PFSK-1 (cell line): ENCODE data around the gene RGN.

Experiments
- FOXP2 ChIP-seq: optimal IDR thresholded peaks from 2 replicates; pipeline ENCODE3; 2011; ENCODE audit warnings: borderline replicate concordance, control low read depth, inconsistent platforms; ENCODE audit not compliant: insufficient read depth; ENCODE audit errors: extremely low read length, extremely low read depth
- POLR2AphosphoS5 ChIP-seq: IDR thresholded peaks from 2 replicates; pipeline ENCODE4 v1.6.1; 2012; ENCODE audit warnings: low read depth, mild to moderate bottlenecking, control low read depth, low read length, moderate library complexity
- REST ChIP-seq, 2 experiments: IDR thresholded peaks; 2 replicates each; pipeline versions ENCODE4 v1.6.1 to v1.8.0; 2011 to 2012; ENCODE audit warnings: low read depth in 2 of 2, low read length in 2 of 2, control low read depth in 1 of 2, inconsistent platforms in 1 of 2, mild to moderate bottlenecking in 1 of 2, moderate library complexity in 1 of 2; ENCODE audit not compliant: insufficient read depth in 1 of 2
- SIN3A ChIP-seq: IDR thresholded peaks from 2 replicates; pipeline ENCODE4 v1.6.1; 2012; ENCODE audit warnings: mild to moderate bottlenecking, low read length, moderate library complexity, borderline replicate concordance; ENCODE audit not compliant: insufficient read depth
- TAF1 ChIP-seq: IDR thresholded peaks from 2 replicates; pipeline ENCODE4 v1.6.1; 2012; ENCODE audit warnings: low read length, control low read depth, borderline replicate concordance; ENCODE audit not compliant: insufficient read depth

Gene RGN

GRCh38 chrX:47060708-47061107, 17.5 kb upstream of the RGN start:
- TF ChIP-seq TAF1 (no peak), FOXP2 (no peak), REST (IDR thresholded peaks at IDR 0.05; ENCODE audit: insufficient read depth in 1 of 2, low read depth in 2 of 2, low read length in 2 of 2) (no peak), POLR2AphosphoS5 (no peak), SIN3A (no peak)

- TF ChIP-seq FOXP2 (no peak), SIN3A (no peak), REST (IDR thresholded peaks at IDR 0.05; ENCODE audit: insufficient read depth in 1 of 2, low read depth in 2 of 2, low read length in 2 of 2) (no peak), TAF1 (no peak), POLR2AphosphoS5 (no peak)
These were observed 16.9 kb upstream of the RGN start for GRCh38 chrX:47061238-47061919.

GRCh38 chrX:47063179-47063578, 15.1 kb upstream of the RGN start:
- TF ChIP-seq TAF1, result no peak
- no peak for TF ChIP-seq FOXP2
- no peak for TF ChIP-seq SIN3A
- no peak for TF ChIP-seq POLR2AphosphoS5
- no peak for TF ChIP-seq REST (IDR thresholded peaks at IDR 0.05; ENCODE audit: insufficient read depth in 1 of 2, low read depth in 2 of 2, low read length in 2 of 2)

- TF ChIP-seq SIN3A (no peak), POLR2AphosphoS5 (no peak), TAF1 (no peak), FOXP2 (no peak), REST (IDR thresholded peaks at IDR 0.05; ENCODE audit: insufficient read depth in 1 of 2, low read depth in 2 of 2, low read length in 2 of 2) (no peak)
These were observed 10.0 kb upstream of the RGN start for GRCh38 chrX:47068214-47068613.

DNA sequence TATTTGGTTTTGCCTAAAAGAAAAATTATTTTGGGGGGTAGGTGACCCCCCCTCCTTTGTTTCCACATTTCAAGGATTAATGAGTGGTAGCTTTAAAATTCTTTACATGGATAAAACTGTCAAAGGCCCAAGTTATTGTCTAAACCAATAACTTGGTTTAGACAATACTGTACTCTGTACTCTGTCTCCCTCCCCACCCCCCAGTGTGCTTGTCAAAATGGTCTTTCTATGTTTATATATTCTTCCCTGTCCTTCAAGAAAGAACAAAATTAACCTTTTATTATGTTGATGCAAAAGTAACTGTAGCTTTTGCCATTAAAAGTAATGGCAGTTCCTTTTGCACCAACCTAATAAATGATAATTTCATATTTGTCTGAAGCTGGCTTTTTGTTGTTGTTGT, 9.5 kb upstream of the RGN start:
- TF ChIP-seq POLR2AphosphoS5 (no peak), REST (IDR thresholded peaks at IDR 0.05; ENCODE audit: insufficient read depth in 1 of 2, low read depth in 2 of 2, low read length in 2 of 2) (no peak), FOXP2 (no peak), TAF1 (no peak), SIN3A (no peak)
